H9 (cell line): ENCODE measurements around the gene COL19A1. TPM values are rescaled to one million over a fixed set of nuclear protein-coding genes. Genes with fewer than 3 reads are reported as not detected.

Experiments used
- DNase-seq: peaks from one replicate; pipeline ENCODE4 v3.0.0-alpha.2; 2017
- H2AFZ ChIP-seq: one replicate; pipeline ENCODE4 v1.6.1; 2013; ENCODE audit warnings: mild to moderate bottlenecking, low read length, control low read depth, moderate library complexity
- H2AK5ac ChIP-seq: 2 replicates; pipeline ENCODE4 v1.6.1; 2013; ENCODE audit warnings: low read length, control low read depth, mixed read lengths; ENCODE audit not compliant: insufficient read length
- H2BK120ac ChIP-seq: one replicate; pipeline ENCODE4 v1.6.1; 2013; ENCODE audit warnings: low read depth, mild to moderate bottlenecking, low read length, control low read depth, inconsistent platforms; ENCODE audit not compliant: poor library complexity, severe bottlenecking
- H2BK12ac ChIP-seq: 2 replicates; pipeline ENCODE4 v1.6.1; 2013; ENCODE audit warnings: low read length, control low read depth, mixed read lengths, low read depth; ENCODE audit not compliant: insufficient read length
- H2BK15ac ChIP-seq: 2 replicates; pipeline ENCODE4 v1.6.1; 2013; ENCODE audit warnings: low read depth, low read length, control low read depth
- H2BK20ac ChIP-seq: one replicate; pipeline ENCODE4 v1.6.1; 2013; ENCODE audit warnings: low read depth, mild to moderate bottlenecking, low read length, control low read depth, inconsistent platforms; ENCODE audit not compliant: poor library complexity, severe bottlenecking
- H2BK5ac ChIP-seq: 2 replicates; pipeline ENCODE4 v1.6.1; 2013; ENCODE audit warnings: low read length, control low read depth, mixed read lengths; ENCODE audit not compliant: insufficient read length
- H3K14ac ChIP-seq: 2 replicates; pipeline ENCODE4 v1.6.1; 2013; ENCODE audit warnings: low read length, control low read depth; ENCODE audit not compliant: insufficient read depth
- H3K18ac ChIP-seq: 2 replicates; pipeline ENCODE4 v1.6.1; 2013; ENCODE audit warnings: low read depth, mild to moderate bottlenecking, mixed read lengths, low read length, control low read depth; ENCODE audit not compliant: insufficient read length
- H3K23ac ChIP-seq: 2 replicates; pipeline ENCODE4 v1.6.1; 2013; ENCODE audit warnings: low read length, control low read depth, mixed read lengths, low read depth; ENCODE audit not compliant: insufficient read length
- H3K23me2 ChIP-seq: 2 replicates; pipeline ENCODE4 v1.6.1; 2013; ENCODE audit warnings: low read depth, mild to moderate bottlenecking, mixed read lengths, low read length, control low read depth; ENCODE audit not compliant: insufficient read length, poor library complexity, severe bottlenecking
- H3K27ac ChIP-seq: 2 replicates; pipeline ENCODE4 v1.5.1; 2013; ENCODE audit warnings: low read length, control low read depth, mixed read lengths, low read depth; ENCODE audit not compliant: insufficient read length
- H3K27me3 ChIP-seq: 2 replicates; pipeline ENCODE4 v1.6.1; 2013; ENCODE audit warnings: low read length, control low read depth, inconsistent platforms; ENCODE audit not compliant: insufficient read depth
- H3K4ac ChIP-seq: 2 replicates; pipeline ENCODE4 v1.6.1; 2013; ENCODE audit warnings: low read depth, mild to moderate bottlenecking, control low read depth, inconsistent platforms, low read length, moderate library complexity
- H3K4me1 ChIP-seq: 2 replicates; pipeline ENCODE4 v1.6.1; 2013; ENCODE audit warnings: low read length, control low read depth, inconsistent platforms; ENCODE audit not compliant: insufficient read depth
- H3K4me2 ChIP-seq: 2 replicates; pipeline ENCODE4 v1.6.1; 2013; ENCODE audit warnings: low read length, control low read depth, mixed read lengths; ENCODE audit not compliant: insufficient read length, insufficient read depth
- H3K56ac ChIP-seq: 2 replicates; pipeline ENCODE4 v1.6.1; 2013; ENCODE audit warnings: low read depth, mild to moderate bottlenecking, mixed read lengths, low read length, control low read depth; ENCODE audit not compliant: insufficient read length
- H3K79me1 ChIP-seq: 2 replicates; pipeline ENCODE4 v1.6.1; 2013; ENCODE audit warnings: low read depth, mild to moderate bottlenecking, moderate library complexity, low read length, control low read depth, inconsistent platforms; ENCODE audit not compliant: insufficient read depth, poor library complexity, severe bottlenecking
- H3K79me2 ChIP-seq: 2 replicates; pipeline ENCODE4 v1.6.1; 2013; ENCODE audit warnings: low read length, control low read depth, inconsistent platforms; ENCODE audit not compliant: insufficient read depth
- H3K9ac ChIP-seq: 2 replicates; pipeline ENCODE4 v1.6.1; 2013; ENCODE audit warnings: low read length, control low read depth, mixed read lengths; ENCODE audit not compliant: insufficient read length; ENCODE audit errors: extremely low read depth
- H3K9me3 ChIP-seq: one replicate; pipeline ENCODE4 v1.6.1; 2013; ENCODE audit warnings: low read depth, low read length, inconsistent platforms; ENCODE audit not compliant: control insufficient read depth
- H3T11ph ChIP-seq: one replicate; pipeline ENCODE4 v1.6.1; 2013; ENCODE audit warnings: mild to moderate bottlenecking, low read length, control low read depth, inconsistent platforms
- H4K20me1 ChIP-seq: one replicate; pipeline ENCODE4 v1.6.1; 2013; ENCODE audit not compliant: control insufficient read depth, insufficient read length, insufficient read depth
- H4K5ac ChIP-seq: 2 replicates; pipeline ENCODE4 v1.6.1; 2013; ENCODE audit warnings: low read depth, mild to moderate bottlenecking, mixed read lengths, low read length, control low read depth; ENCODE audit not compliant: insufficient read length
- H4K8ac ChIP-seq: replicated peaks from 2 replicates; pipeline ENCODE4 v1.6.1; 2013; ENCODE audit warnings: low read length, control low read depth, mixed read lengths, low read depth; ENCODE audit not compliant: insufficient read length
- H4K91ac ChIP-seq: 2 replicates; pipeline ENCODE4 v1.6.1; 2013; ENCODE audit warnings: low read depth, mild to moderate bottlenecking, moderate library complexity, mixed read lengths, low read length, control low read depth; ENCODE audit not compliant: insufficient read length
- H3K27ac Mint-ChIP-seq, 3 experiments: 2 replicates in 2 of 3; 3 replicates in 1 of 3; pipeline ENCODE4 v1.8.0; 2020 to 2021; ENCODE audit warnings: mixed read lengths in 3 of 3, mild to moderate bottlenecking in 1 of 3, moderate library complexity in 1 of 3
- H3K27me3 Mint-ChIP-seq: 2 replicates; pipeline ENCODE4 v1.8.0; 2021; ENCODE audit warnings: low read depth, mild to moderate bottlenecking, moderate library complexity, mixed read lengths
- H3K36me3 Mint-ChIP-seq, 3 experiments: 2 replicates in 2 of 3; 3 replicates in 1 of 3; pipeline ENCODE4 v1.8.0; 2020 to 2021; ENCODE audit warnings: low read depth in 3 of 3, mixed read lengths in 3 of 3; ENCODE audit not compliant: insufficient read depth in 1 of 3
- H3K4me1 Mint-ChIP-seq, 2 experiments: 2 replicates each; pipeline ENCODE4 v1.8.0; 2020; ENCODE audit warnings: mixed read lengths in 2 of 2
- H3K4me3 Mint-ChIP-seq, 2 experiments: 2 replicates in 1 of 2; 3 replicates in 1 of 2; pipeline ENCODE4 v1.8.0; 2020 to 2021; ENCODE audit warnings: mild to moderate bottlenecking in 2 of 2, mixed read lengths in 2 of 2, moderate library complexity in 1 of 2
- H3K9me3 Mint-ChIP-seq, 2 experiments: 2 replicates in 1 of 2; 3 replicates in 1 of 2; pipeline ENCODE4 v1.8.0; 2020; ENCODE audit warnings: mild to moderate bottlenecking in 2 of 2, mixed read lengths in 2 of 2, moderate library complexity in 1 of 2
- WGBS: extraction: QIAGEN DNeasy Blood & Tissue Kit; methylation state at CpG from one replicate; pipeline ENCODE4 v1.1.7; 2013; ENCODE audit warnings: missing lambda C conversion rate, low lambda C conversion rate, mixed read lengths; ENCODE audit not compliant: insufficient read length; ENCODE audit errors: extremely low coverage; 5-methylcytosine and 5-hydroxymethylcytosine counted together
- total RNA-seq: library from RNA; stranded (reverse); gene quantifications from 2 replicates; pipeline ENCODE4 v1.2.1, GENCODE V29; 2021
- TF ChIP-seq, protein P1 (sequence below): fragments of 200-600 bp; sonication (generic); conservative IDR thresholded peaks from 3 replicates; pipeline ENCODE4 v1.8.0; 2021; ENCODE audit warnings: antibody characterized with exemption, mild to moderate bottlenecking

Gene COL19A1
- total RNA-seq, 1 experiment from 2014 or later: not detected

GRCh38 chr6:69867639-69867976, 1.3 kb downstream of the COL19A1 start:
- Histone ChIP-seq H3K18ac (no peak overlapping the region), H2BK120ac (no peak overlapping the region), H4K20me1 (no peaks in the 10 kb centered on the region), H3K9ac (no peak overlapping the region), H3K14ac (no peak overlapping the region), H2BK12ac (no peak overlapping the region), H2AK5ac (no peak overlapping the region), H3K56ac (no peak overlapping the region), H3K27me3 (peaks cover 16% of the 10 kb centered on the region; the same call in 1 of the 2 replicates), H3K79me1 (no peaks in the 10 kb centered on the region), H3T11ph (no peak overlapping the region), H2BK20ac (no peak overlapping the region), H4K5ac (no peak overlapping the region), H3K4me2 (peak overlapping the region; percentile 85), H3K9me3 (no peaks in the 10 kb centered on the region), H3K27ac (no peak overlapping the region), H3K23me2 (peaks cover 13% of the 10 kb centered on the region), H2BK5ac (no peak overlapping the region), H3K23ac (no peak overlapping the region), H4K91ac (no peak overlapping the region), H3K79me2 (no peaks in the 10 kb centered on the region), H3K4ac (no peak overlapping the region), H4K8ac (no peak overlapping the region), H3K4me1 (no peaks in the 10 kb centered on the region), H2BK15ac (no peak overlapping the region), H2AFZ (no peak overlapping the region)
- H3K36me3 Mint-ChIP-seq: no peaks in the 10 kb centered on the region
- H3K27me3 Mint-ChIP-seq: peaks cover 64% of the 10 kb centered on the region
- H3K9me3 Mint-ChIP-seq: no peaks in the 10 kb centered on the region
- TF ChIP-seq, protein P1, sequence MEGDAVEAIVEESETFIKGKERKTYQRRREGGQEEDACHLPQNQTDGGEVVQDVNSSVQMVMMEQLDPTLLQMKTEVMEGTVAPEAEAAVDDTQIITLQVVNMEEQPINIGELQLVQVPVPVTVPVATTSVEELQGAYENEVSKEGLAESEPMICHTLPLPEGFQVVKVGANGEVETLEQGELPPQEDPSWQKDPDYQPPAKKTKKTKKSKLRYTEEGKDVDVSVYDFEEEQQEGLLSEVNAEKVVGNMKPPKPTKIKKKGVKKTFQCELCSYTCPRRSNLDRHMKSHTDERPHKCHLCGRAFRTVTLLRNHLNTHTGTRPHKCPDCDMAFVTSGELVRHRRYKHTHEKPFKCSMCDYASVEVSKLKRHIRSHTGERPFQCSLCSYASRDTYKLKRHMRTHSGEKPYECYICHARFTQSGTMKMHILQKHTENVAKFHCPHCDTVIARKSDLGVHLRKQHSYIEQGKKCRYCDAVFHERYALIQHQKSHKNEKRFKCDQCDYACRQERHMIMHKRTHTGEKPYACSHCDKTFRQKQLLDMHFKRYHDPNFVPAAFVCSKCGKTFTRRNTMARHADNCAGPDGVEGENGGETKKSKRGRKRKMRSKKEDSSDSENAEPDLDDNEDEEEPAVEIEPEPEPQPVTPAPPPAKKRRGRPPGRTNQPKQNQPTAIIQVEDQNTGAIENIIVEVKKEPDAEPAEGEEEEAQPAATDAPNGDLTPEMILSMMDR: no peak
- peaks cover 17% of the 10 kb centered on the region in 2 experiments for H3K4me1 Mint-ChIP-seq
- H3K4me3 Mint-ChIP-seq: peak overlapping the region; percentile 63 to 90
- no peak for DNase-seq
- H3K27ac Mint-ChIP-seq: no peak overlapping the region
- no CpG with 5 or more reads among the region's 11 CpGs for WGBS
